GM06990 (cell line): ENCODE results near the gene CCNA2.

Experiments used
- DNase-seq: peaks from one replicate; pipeline ENCODE4 v3.0.0-alpha.2; 2011; ENCODE audit not compliant: insufficient read length; ENCODE audit errors: extremely low read depth
- H3K27me3 ChIP-seq: replicated peaks from 2 replicates; pipeline ENCODE4 v1.6.0; 2011; ENCODE audit warnings: low read length; ENCODE audit not compliant: control insufficient read depth, insufficient read depth
- H3K36me3 ChIP-seq: 2 replicates; pipeline ENCODE4 v1.5.1; 2011; ENCODE audit warnings: low read length; ENCODE audit not compliant: control insufficient read depth, insufficient read depth
- H3K4me3 ChIP-seq: replicated peaks from 2 replicates; pipeline ENCODE4 v1.5.1; 2011; ENCODE audit warnings: low read depth, mild to moderate bottlenecking, control low read depth, low read length
- TF ChIP-seq, protein P1 (sequence below): IDR thresholded peaks from 2 replicates; pipeline ENCODE4 v1.5.1; 2011; ENCODE audit warnings: low read length, control low read depth, mild to moderate bottlenecking, inconsistent platforms; ENCODE audit not compliant: insufficient read depth, poor library complexity, severe bottlenecking

CCNA2 gene

DNA sequence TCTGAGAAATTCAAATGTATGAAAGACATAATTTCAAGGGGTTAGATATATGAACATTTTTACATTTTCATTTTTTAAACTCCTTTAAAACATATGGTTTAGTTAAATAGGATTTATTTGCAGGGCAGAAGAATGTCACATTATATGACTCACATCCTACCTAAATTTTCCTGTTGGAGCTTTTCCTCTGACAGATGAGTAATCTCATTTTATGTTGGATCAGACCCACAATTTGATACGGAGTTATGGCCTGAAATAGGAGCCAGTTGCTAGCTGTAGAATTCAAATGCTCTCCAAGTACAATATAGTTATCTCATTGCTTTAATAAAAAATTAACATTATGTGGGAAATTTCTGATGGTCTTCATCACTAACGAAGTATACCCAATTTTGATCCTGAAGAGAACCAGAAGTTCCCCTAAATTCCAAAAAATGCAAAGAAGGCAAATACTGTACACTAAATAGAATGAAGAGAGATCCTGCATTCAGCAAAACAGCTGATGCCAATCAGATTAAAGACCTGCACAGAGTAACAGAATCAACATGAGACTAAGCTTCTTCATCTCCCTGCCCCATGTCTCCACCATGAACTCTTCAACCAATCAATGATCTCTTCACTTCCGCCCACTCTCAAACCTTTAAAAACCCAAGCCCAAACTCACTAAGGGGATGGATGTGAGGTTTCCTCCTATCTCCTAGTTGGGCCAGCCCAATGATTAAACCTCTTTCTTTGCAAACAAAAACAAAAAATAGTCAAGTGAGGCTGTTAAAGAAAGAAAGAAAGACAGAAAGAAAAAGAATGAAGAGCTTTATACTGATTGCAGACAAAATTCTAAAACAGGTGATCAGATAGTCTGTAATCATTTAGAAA lies 33.5 kb downstream of the CCNA2 start:
- no peak for DNase-seq
- Histone ChIP-seq H3K36me3 (no peaks in the 10 kb centered on the region), H3K4me3 (no peak overlapping the region), H3K27me3 (no peaks in the 10 kb centered on the region)
- TF ChIP-seq, protein P1, sequence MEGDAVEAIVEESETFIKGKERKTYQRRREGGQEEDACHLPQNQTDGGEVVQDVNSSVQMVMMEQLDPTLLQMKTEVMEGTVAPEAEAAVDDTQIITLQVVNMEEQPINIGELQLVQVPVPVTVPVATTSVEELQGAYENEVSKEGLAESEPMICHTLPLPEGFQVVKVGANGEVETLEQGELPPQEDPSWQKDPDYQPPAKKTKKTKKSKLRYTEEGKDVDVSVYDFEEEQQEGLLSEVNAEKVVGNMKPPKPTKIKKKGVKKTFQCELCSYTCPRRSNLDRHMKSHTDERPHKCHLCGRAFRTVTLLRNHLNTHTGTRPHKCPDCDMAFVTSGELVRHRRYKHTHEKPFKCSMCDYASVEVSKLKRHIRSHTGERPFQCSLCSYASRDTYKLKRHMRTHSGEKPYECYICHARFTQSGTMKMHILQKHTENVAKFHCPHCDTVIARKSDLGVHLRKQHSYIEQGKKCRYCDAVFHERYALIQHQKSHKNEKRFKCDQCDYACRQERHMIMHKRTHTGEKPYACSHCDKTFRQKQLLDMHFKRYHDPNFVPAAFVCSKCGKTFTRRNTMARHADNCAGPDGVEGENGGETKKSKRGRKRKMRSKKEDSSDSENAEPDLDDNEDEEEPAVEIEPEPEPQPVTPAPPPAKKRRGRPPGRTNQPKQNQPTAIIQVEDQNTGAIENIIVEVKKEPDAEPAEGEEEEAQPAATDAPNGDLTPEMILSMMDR, result no peak

DNA sequence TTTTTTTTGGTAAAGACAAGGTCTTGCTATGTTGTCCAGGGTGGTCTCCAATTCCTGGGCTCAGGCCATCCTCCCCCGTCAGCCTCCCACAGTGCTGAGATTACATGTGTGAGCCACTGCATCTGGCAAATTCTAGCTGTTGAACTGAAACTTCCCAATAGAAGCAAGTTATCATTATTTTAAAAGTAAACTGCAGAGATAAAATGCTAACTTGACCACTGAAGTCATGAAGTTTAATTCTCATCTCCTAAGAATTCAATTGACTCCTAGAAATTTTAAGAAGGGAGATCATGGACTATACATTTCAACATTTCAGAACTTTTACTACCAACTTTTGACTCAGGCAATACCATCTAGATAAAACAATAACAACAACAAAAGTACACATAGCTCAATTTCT lies 34.2 kb downstream of the CCNA2 start:
- Histone ChIP-seq H3K36me3 (no peaks in the 10 kb centered on the region), H3K27me3 (no peaks in the 10 kb centered on the region), H3K4me3 (no peak overlapping the region)
- no peak for DNase-seq
- TF ChIP-seq, protein P1, result no peak

DNA sequence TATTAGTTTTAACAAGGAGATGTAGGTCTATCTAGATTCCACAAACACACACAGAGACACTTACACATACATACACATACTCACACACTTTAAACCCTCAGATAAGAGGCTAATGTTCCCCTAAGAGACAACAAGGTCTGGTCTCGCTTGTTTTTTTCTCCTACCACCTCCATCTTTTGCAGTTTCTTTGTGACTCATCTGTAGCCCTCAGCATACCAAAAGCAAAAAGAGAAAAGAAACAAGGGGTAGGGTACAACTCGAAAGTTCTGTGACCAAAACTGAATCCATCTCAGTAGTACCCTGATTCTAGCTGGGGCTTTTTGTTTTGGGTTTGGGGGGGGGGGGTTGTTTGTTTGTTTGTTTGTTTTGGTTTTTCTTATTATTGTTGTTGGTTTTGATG lies 34.8 kb downstream of the CCNA2 start:
- TF ChIP-seq, protein P1, result no peak
- Histone ChIP-seq H3K4me3 (no peak overlapping the region), H3K27me3 (no peaks in the 10 kb centered on the region), H3K36me3 (no peaks in the 10 kb centered on the region)
- no peak for DNase-seq

DNA sequence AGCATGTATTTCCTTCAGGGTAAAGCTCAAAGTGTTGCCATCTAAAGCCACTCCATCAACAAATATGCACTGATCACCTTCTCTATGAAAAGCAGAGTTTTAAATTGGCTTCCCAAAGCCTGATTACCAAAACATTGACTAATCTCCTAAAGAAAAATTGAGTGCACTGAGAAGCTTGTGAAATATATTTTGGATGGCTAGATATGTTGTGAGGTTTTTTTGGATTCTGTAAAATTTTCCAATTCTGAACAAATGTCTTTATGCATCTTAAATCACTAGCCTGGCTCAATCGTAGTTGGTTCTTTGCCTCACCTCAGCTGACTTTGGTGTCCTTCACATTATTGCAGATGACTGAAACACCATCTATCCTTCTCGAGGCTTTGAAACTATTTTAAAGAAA lies 37.5 kb downstream of the CCNA2 start:
- H3K36me3 ChIP-seq, result no peaks in the 10 kb centered on the region
- H3K4me3 ChIP-seq, result no peak overlapping the region
- no peak for DNase-seq
- H3K27me3 ChIP-seq, result no peaks in the 10 kb centered on the region
- TF ChIP-seq, protein P1, result no peak

DNA sequence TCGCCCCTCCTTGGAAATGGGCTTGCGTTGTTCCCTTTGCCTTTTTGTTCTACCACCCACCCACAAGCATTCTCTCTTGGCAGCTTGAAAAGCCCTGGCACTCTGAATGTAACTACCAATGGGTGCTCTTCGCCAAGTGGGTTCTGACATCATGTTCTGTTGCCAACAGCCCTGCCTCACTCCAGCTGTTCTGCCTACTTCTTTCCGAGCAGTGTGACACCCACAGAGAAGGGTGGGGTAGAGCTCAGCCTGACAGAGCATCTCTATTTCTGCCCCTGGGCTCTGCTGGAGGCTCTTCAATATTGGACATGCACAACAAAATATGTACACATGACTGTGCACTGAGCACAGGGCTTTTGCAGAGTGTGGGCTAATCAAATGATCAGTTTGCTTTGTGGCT lies 38.2 kb downstream of the CCNA2 start:
- H3K4me3 ChIP-seq, result no peak overlapping the region
- H3K27me3 ChIP-seq, result no peaks in the 10 kb centered on the region
- H3K36me3 ChIP-seq, result no peaks in the 10 kb centered on the region
- TF ChIP-seq, protein P1, result no peak
- no peak for DNase-seq
